ENCODE data around the gene EIF3K.

- TF ChIP-seq POLR2AphosphoS5 (IDR thresholded peaks at IDR 0.05; ENCODE audit: borderline replicate concordance, low read depth, low read length) (no peak), EZH2 (IDR thresholded peaks at IDR 0.05) (no peak)
These were observed 52.7 kb downstream of the EIF3K start for GRCh38 chr19:38671654-38672053.

Measured in SK-N-MC (cell line).